ENCODE data around the gene MUTYH.

MUTYH gene

DNA sequence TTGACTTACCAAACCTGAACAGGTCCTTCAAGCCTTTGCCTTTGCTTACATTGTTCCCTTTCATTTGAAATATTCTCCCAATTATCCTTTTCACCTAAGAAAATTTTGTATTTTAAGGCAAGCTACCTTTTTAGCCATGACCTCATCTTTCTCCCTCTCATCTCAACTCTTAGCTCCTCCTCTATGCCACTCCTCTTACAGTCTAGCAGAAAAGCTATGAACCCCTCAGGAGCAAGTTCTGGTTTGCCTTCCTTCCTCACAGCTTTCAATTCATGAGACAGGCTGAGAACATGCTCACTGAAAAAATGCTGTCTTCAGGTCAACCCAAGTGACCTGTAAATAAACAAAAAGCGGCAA lies 8.3 kb upstream of the MUTYH start:
- no peak for DNase-seq

GRCh38 chr1:45348020-45348419 lies 7.8 kb upstream of the MUTYH start:
- no peak for DNase-seq

- no peak for DNase-seq
Measured at GRCh38 chr1:45346473-45346872, 6.2 kb upstream of the MUTYH start.

DNA sequence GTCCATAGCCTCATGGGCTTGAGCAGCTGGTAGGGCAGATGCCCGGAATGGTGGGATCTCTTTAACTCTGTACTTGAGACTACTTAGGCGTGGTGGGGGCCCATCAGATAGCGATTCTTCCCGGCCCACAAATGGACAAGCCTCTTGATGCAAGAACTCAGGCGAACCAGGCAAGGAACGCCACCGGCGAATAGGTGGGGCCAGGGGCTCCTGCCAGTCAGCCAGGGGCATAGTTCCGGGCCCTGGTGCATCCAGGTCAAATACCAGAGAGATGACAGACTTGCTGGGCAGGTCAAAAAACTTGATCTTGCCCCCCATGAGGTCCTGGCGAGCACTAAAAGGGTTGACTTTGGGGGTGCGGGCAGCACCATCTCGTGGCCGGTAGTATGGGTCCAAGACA lies 4.8 kb upstream of the MUTYH start:
- no peak for DNase-seq

DNA sequence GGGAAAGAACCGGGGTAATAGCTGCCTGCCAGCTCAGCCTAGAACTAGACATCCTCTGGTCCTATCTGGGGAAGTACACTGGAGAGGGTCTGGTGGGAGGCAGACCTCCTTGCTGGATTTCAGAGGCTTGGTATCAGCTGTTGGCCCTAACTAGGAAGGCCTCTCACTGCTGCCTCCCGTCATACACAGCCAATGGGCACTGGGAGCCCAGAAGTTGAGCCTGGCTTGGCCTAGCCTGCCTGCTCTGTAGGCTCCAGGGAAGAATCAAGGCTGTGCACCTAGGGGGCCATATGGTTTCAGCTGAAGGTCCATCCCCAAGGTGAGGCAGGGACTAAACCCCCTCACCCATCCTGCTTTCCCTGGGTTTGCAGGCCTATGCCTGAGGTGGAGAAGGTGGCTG lies 4.3 kb upstream of the MUTYH start:
- DNase-seq, result no peak

DNA sequence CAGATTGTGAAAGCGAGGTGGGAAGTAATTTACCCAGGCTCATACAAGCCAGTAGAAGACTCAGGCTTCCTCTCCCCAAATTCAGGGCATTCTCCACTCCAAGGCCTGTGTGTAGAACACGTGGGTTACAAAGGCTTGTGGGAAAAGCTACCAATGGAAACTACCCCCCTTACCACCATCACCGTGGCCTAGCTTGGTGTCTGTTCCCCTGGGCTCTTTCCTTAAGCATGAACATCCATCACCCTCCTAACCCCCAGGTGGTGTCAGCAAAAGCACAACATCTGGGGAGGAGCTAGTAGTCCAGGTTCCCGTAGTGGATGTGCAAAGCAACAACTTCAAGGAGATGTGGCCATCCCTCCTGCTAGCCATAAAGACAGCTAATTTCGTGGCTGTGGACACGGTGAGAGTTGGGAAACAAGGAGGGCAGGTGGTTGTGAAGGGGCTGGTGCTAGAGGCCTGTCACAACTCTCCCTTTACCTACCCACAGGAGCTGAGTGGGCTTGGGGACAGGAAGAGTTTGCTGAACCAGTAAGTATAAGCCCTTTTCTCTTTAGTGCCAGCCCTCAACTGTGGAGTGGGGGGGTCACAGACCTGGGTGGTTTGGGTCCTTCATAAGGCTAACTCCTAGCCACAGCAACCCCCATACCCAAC lies 701 bp upstream of the MUTYH start:
- DNase-seq, result no peak

GRCh38 chr1:45337630-45338325 lies 2.5 kb downstream of the MUTYH start:
- DNase-seq, result no peak

DNA sequence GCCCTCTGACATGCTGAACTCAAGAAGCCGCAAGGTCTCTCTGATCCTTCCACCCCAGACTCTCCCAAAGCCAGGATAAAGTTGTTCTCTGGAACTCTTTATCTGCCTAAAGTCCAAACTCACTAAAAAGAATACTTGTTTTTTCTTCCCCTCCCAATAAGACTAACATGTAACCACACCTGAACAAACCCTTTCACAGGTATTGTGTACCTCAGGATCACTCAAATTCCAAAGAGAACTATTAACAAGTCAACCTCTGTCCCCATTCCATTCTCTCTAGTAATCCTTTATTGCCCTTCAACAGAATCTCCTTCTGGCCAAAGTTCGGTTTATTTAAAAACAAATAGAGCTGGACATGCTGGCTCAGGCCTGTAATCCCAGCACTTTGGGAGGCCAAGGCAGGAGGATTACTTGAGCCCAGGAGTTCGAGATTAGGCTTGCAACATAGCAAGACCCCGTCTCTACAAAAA lies 4.3 kb downstream of the MUTYH start:
- no peak for DNase-seq

DNA sequence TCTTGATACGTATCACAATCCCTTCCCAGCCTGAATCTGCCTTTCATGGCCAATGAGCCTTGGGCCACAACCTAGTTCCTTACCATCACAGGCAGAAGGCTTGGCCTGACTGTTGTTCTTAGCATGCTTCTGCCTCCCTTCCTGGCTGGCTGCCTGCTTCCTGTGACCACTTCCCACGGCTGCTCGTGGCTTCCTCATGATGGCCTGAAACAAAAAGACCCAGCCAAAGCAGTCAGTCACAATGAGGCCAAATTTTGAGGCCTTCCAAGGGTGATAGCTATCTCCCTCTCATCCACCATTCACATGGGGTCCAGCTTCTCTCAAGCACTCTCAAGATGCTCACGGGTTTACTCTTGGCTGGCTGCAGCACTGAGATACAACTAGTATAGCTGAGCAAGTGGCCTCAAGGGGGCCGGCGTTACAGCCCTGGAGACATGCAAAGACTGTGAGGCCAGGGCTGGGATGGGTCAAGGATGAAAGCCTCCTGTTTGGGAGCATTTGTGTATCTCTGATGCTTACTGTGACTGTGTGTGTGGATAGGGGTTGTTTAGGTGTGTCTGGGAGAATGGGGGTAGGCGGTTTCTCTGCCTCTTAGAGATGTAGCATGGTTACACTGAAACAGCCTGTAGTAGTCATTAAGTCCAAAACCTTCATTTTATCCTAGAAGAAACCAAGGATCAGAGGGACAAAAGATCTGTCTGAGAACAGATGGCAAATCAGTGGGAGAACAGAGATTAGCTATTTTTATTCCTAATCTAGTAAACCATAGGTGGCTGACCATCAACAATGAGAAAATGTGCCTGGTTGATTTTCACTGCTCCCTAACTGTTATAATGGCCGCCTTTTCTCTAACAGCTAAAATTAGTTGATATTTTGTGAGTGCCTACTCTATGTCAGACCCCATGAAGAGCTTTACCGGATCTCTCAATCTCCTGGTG lies 5.7 kb downstream of the MUTYH start:
- DNase-seq, result no peak

- DNase-seq, result no peak
Measured at GRCh38 chr1:45332346-45332720, 7.9 kb downstream of the MUTYH start.

DNA sequence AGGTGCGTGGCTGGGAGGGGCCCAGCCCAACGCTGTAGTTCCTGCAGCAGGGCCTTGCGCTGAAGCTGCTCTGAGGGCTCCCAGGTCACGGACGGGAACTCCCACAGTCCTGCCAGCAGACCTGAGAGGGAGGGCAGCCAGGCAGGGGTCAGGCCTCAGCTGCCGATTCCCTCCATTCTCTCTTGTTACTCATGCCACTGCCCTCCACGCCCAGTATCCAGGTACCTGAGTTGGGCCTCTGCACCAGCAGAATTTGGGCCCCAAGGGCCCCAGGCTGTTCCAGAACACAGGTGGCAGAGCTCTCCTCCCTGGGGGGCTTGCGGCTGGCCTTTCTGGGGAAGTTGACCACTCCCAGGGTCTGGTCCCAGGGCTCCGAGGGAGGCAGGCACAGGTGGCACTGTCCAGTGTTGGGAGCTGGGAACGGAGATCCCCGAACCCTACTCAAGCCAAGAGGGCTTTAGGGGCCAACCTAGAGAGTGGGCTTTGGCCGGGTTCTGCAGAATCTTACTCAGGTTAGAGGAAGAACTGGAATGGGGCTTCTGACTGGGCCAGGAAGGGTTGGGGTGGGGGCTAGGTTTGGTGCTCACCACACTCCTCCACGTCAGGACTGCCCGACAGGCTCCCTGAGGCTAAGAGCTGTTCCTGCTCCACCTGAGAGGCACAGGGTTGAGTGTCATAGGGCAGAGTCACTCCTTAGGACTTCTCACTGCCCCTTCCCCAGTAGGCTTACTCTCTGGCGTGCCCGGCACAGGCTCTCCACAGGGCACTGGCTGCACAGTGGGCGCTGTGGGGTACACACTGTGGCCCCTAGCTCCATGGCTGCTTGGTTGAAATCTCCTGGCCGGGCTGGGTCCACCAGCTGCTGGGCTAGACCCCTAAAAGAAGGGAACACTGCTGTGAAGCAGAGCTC lies 8.5 kb downstream of the MUTYH start:
- no peak for DNase-seq

GRCh38 chr1:45329445-45329844 lies 10.8 kb downstream of the MUTYH start:
- DNase-seq, result no peak

DNA sequence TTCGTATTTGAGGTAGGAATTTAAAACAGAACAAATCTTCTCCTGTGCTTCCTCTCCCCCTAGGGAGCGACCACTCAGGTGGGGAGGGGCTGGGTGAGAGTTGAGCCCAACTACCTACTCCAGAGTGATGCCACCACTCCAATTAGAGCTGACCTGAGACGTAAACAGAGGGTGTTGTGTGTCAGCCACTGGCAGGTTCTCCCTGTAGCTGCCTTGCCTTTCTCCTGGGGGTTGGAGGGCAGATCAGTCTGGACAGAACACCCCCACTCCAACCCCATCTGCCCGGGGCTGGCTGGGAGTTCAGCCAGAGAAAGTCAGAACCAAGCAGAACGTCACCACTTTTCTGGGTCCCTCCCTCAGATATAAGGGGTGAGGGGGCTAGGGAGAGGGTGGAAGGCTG lies 11.6 kb downstream of the MUTYH start:
- no peak for DNase-seq

GRCh38 chr1:45327644-45328515 lies 12.4 kb downstream of the MUTYH start:
- no peak for DNase-seq

DNA sequence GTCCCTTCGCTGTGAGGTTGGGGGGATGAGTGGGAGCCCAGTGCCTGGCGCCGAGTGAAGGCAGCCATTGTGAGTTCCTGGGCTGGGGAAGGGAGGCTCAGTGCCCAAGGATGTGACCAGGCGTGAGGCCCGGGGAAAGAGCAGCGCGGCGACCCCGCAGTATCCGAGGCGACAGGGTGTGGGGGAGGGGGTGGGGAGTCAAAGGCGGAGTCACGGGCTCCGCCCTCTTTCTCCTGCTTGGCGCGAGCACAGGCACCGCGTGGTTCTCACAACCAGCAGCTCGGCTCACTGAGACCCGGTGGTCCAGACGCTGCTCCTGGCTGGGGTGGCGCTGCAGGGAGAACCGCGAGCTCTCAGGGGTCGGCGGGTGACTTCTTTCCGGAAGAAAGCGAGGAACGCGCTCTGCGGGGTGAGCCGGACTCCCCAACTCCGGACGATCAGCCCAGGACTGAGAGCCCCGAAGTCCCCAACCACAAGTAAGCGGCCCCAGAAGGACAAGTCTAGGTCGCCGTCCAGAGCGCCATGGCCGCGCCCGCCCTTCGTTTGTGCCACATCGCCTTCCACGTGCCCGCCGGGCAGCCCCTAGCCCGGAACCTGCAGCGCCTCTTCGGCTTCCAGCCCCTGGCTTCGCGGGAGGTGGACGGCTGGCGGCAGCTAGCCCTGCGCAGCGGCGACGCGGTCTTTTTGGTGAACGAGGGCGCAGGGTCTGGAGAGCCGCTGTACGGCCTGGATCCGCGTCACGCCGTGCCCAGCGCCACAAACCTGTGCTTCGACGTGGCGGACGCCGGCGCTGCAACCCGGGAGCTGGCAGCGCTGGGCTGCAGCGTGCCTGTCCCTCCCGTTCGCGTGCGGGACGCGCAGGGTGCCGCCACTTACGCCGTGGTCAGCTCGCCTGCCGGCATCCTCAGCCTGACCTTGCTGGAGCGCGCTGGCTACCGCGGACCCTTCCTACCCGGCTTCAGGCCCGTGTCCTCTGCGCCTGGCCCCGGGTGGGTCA lies 13.3 kb downstream of the MUTYH start, which contains the start of gene HPDL:
Gene HPDL, plus strand, starts transcription at position 269 of the 997 bp plus-strand sequence. Its CDS starts 254 bp downstream, at position 523.
- DNase-seq, result peak; percentile 24 to 27

- DNase-seq, result no peak
Measured at GRCh38 chr1:45325851-45326506, 14.3 kb downstream of the MUTYH start.

- DNase-seq, result no peak
Measured at GRCh38 chr1:45322486-45323040, 17.7 kb downstream of the MUTYH start.

DNA sequence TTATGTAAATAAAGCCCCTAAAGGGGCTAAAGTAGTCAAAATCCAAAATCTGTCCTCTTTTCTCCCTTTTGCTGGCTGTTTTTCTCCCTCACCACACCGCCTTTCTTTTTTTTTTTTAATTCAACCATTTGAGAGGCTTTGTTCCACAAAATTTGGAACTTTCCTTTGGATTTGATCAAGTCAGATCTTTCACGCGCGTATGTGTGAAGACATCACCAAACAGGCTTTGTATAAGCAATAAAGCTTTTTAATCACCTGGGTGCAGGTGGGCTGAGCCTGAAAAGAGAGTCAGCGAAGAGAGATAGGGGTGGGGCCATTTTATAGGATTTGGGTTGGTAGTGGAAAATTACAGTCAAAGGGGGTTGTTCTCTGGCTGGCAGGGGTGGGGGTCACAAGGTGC lies 18.8 kb downstream of the MUTYH start:
- no peak for DNase-seq

- DNase-seq, result no peak
Measured at GRCh38 chr1:45319761-45320160, 20.5 kb downstream of the MUTYH start.
